ENCODE data around the gene STK38L. TPM values are rescaled to one million over a fixed set of nuclear protein-coding genes. Genes with fewer than 3 reads are reported as not detected.

STK38L gene
- total and polyA plus RNA-seq, 2 of the 8 experiments (the other 6 are each of a cell fraction or from before 2014, with no cell fraction given), result 8.1 to 63.6 TPM

GRCh38 chr12:27233814-27234213 is 10.3 kb upstream of the STK38L start:
- no peak overlapping the region for H2BK15ac ChIP-seq (ENCODE audit: low read length)
- H2BK20ac ChIP-seq (ENCODE audit: low read length), result no peak overlapping the region
- H3K36me3 ChIP-seq (ENCODE audit: control insufficient read depth in 2 of 4, insufficient read depth in 4 of 4, low read length in 3 of 4), result no peaks in the 10 kb centered on the region
- WGBS, 2 experiments (ENCODE audit: extremely low coverage in 1 of 2, insufficient coverage in 1 of 2, insufficient read length in 1 of 2, insufficient replicate concordance in 2 of 2, low coverage in 1 of 2, low lambda C conversion rate in 2 of 2, missing lambda C conversion rate in 1 of 2), result 88% methylated on average over 4 of the region's 4 CpGs; no CpG with 5 or more reads in 1 of the 2 experiments
- H4K8ac ChIP-seq (ENCODE audit: extremely low read depth, insufficient read depth, low read length), result no peak overlapping the region
- no peaks in the 10 kb centered on the region for H3K4me1 ChIP-seq (replicated peaks in 1 of 4; ENCODE audit: control insufficient read depth in 3 of 4, insufficient read depth in 4 of 4, low read length in 3 of 4)
- ChIA-PET POLR2A (ENCODE audit: partially characterized antibody) (no interaction called here), CTCF (ENCODE audit: partially characterized antibody) (interaction anchor here (0.9 to 1.6 kb wide), 7 partner anchors 9 to 81 kb away, joined by 3 to 10 read pairs (median 3); no protein-coding TSS in a partner anchor)
- H3K4me2 ChIP-seq (ENCODE audit: insufficient read depth in 1 of 2, low read depth in 2 of 2, low read length in 2 of 2), result no peak overlapping the region
- DNase-seq (ENCODE audit: low read depth in 1 of 2, low spot score in 2 of 2) (no peak), FAIRE-seq (no peak)
- no peak overlapping the region for H3K23ac ChIP-seq (ENCODE audit: insufficient read length)
- H3K4me3 ChIP-seq (ENCODE audit: extremely low read depth in 1 of 4, insufficient read depth in 2 of 4, low read depth in 3 of 4, low read length in 4 of 4), result no peak overlapping the region
- no peak overlapping the region for H2BK5ac ChIP-seq (ENCODE audit: low read depth, low read length)
- no peak overlapping the region for H4K91ac ChIP-seq (replicated peaks; ENCODE audit: insufficient read length, low read length)
- no peak overlapping the region for H2BK12ac ChIP-seq (ENCODE audit: low read depth, low read length)
- H3K18ac ChIP-seq (ENCODE audit: extremely low read depth, low read length), result no peak overlapping the region
- H3K79me2 ChIP-seq (ENCODE audit: control insufficient read depth in 1 of 2, insufficient read depth in 2 of 2, low read length in 2 of 2), result no peaks in the 10 kb centered on the region
- H2AFZ ChIP-seq (ENCODE audit: low read length), result no peak overlapping the region
- H3K27ac ChIP-seq (ENCODE audit: low read depth, low read length), result no peak overlapping the region
- H4K5ac ChIP-seq (ENCODE audit: insufficient read length, low read depth, low read length), result no peak overlapping the region
- no peak overlapping the region for H3K56ac ChIP-seq (replicated peaks; ENCODE audit: insufficient read length, low read depth, low read length)
- H3K27me3 ChIP-seq (replicated peaks in 1 of 4; ENCODE audit: control insufficient read depth in 3 of 4, extremely low read depth in 1 of 4, insufficient read depth in 3 of 4, low read length in 3 of 4), result no peaks in the 10 kb centered on the region
- H3K9ac ChIP-seq (replicated peaks in 1 of 4; ENCODE audit: extremely low read depth in 1 of 4, low read depth in 3 of 4, low read length in 3 of 4), result no peak overlapping the region
- no peaks in the 10 kb centered on the region for H3K9me3 ChIP-seq (ENCODE audit: insufficient read depth in 2 of 2, low read depth in 1 of 2, low read length in 1 of 2)
- H4K20me1 ChIP-seq (replicated peaks in 1 of 2; ENCODE audit: control insufficient read depth in 1 of 2, insufficient read depth in 2 of 2, low read length in 2 of 2), result no peaks in the 10 kb centered on the region
- no peak overlapping the region for H2AK5ac ChIP-seq (ENCODE audit: low read depth, low read length)
- H3K79me1 ChIP-seq (ENCODE audit: low read depth, low read length), result no peaks in the 10 kb centered on the region
- no peak overlapping the region for H2BK120ac ChIP-seq (replicated peaks; ENCODE audit: low read depth, low read length)
- no peak overlapping the region for H3K4ac ChIP-seq (replicated peaks; ENCODE audit: insufficient read length, low read depth, low read length)
- H3K23me2 ChIP-seq (ENCODE audit: low read depth, low read length), result no peaks in the 10 kb centered on the region
- H3K14ac ChIP-seq (ENCODE audit: insufficient read length), result no peak overlapping the region
- TF ChIP-seq ZNF274 (IDR thresholded peaks at IDR 0.05; ENCODE audit: borderline replicate concordance, extremely low read depth, low read length), result no peak
- TF ChIP-seq CTCF (IDR thresholded peaks at IDR 0.05; ENCODE audit: control extremely low read depth in 1 of 3, insufficient read depth in 1 of 3, low read depth in 1 of 3, low read length in 3 of 3), result peak; percentile 35 to 54 (median 39); a peak in 3 of 4 replicates
- TF ChIP-seq RAD21 (IDR thresholded peaks at IDR 0.05 in 1 of 2, conservative IDR thresholded peaks at IDR 0.05 in 1 of 2; ENCODE audit: low read depth in 2 of 2, low read length in 2 of 2), result peak; percentile 35 to 54; a peak in 3 of 4 replicates
- no peak for TF ChIP-seq BRCA1 (IDR thresholded peaks at IDR 0.05; ENCODE audit: low read depth, low read length)
- no peak for TF ChIP-seq BCL11A (IDR thresholded peaks at IDR 0.05; ENCODE audit: low read depth in 2 of 2, low read length in 2 of 2)
- no peak for TF ChIP-seq MAX (IDR thresholded peaks at IDR 0.05)
- no peak for TF ChIP-seq HDAC6 (IDR thresholded peaks at IDR 0.05; ENCODE audit: low read depth, low read length)
- TF ChIP-seq E2F6 (IDR thresholded peaks at IDR 0.05), result no peak
- TF ChIP-seq POLR2AphosphoS5 (IDR thresholded peaks at IDR 0.05; ENCODE audit: low read depth, low read length), result no peak
- no peak for TF ChIP-seq CBX5 (IDR thresholded peaks at IDR 0.05; ENCODE audit: low read depth, low read length)

Measured in H1 (cell line).